ENCODE results near the gene OR10K1. TPM values are rescaled to one million over a fixed set of nuclear protein-coding genes. Genes with fewer than 3 reads are reported as not detected.

Gene OR10K1
- total RNA-seq, 1 donor from 2014 or later: not detected

- peak; percentile 81 for FAIRE-seq
- no peak for DNase-seq (ENCODE audit: low spot score in 2 of 2)
Observed at GRCh38 chr1:158516966-158517365, 55.3 kb downstream of the OR10K1 start.

Other genes with a start within 250 kb of the OR10K1 start
- gene CD1A, start 207.4 kb upstream of the OR10K1 start, total RNA-seq: not detected
- under 0.01 TPM for gene CD1C, start 171.9 kb upstream of the OR10K1 start, total RNA-seq
- not detected for gene CD1B, start 130.3 kb upstream of the OR10K1 start, total RNA-seq
- not detected for gene CD1E, start 107.9 kb upstream of the OR10K1 start, total RNA-seq
- gene OR10T2, start 62.4 kb upstream of the OR10K1 start, total RNA-seq: not detected
- not detected for gene OR10K2, start 35.6 kb upstream of the OR10K1 start, total RNA-seq
- not detected for gene OR10R2, start 10.4 kb downstream of the OR10K1 start, total RNA-seq
- not detected for gene OR6Y1, start 92.6 kb downstream of the OR10K1 start, total RNA-seq
- gene OR6P1, start 108.7 kb downstream of the OR10K1 start, total RNA-seq: not detected
- not detected for gene OR10X1, start 118.1 kb downstream of the OR10K1 start, total RNA-seq
- gene OR10Z1, start 143.4 kb downstream of the OR10K1 start, total RNA-seq: not detected
- gene SPTA1, start 224.9 kb downstream of the OR10K1 start, total RNA-seq: 0.82 TPM
- not detected for gene OR6K2, start 238.8 kb downstream of the OR10K1 start, total RNA-seq